ENCODE measurements around the gene TM9SF3.
"Not testable (repeated sequence)": the region's sequence is repeated elsewhere in the genome, so short reads cannot be mapped to it uniquely, and the experiment has no call there.

DNA sequence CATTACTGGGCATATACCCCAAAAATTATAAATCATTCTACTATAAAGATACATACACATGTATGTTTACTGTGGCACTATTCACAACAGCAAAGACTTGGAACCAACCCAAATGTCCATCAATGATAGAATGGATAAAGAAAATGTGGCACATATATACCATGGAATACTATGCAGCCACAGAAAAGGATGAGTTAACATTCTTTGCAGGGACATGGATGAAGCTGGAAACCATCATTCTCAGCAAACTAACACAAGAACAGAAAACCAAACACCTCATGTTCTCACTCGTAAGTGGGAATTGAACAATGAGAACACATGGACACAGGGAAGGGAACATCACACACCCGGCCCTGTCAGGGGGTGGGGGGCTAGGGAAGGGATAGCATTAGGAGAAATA lies 12.2 kb downstream of the TM9SF3 start:
- not testable (repeated sequence) for TF ChIP-seq EP300 (IDR thresholded peaks at IDR 0.05)
- TF ChIP-seq, protein P1, sequence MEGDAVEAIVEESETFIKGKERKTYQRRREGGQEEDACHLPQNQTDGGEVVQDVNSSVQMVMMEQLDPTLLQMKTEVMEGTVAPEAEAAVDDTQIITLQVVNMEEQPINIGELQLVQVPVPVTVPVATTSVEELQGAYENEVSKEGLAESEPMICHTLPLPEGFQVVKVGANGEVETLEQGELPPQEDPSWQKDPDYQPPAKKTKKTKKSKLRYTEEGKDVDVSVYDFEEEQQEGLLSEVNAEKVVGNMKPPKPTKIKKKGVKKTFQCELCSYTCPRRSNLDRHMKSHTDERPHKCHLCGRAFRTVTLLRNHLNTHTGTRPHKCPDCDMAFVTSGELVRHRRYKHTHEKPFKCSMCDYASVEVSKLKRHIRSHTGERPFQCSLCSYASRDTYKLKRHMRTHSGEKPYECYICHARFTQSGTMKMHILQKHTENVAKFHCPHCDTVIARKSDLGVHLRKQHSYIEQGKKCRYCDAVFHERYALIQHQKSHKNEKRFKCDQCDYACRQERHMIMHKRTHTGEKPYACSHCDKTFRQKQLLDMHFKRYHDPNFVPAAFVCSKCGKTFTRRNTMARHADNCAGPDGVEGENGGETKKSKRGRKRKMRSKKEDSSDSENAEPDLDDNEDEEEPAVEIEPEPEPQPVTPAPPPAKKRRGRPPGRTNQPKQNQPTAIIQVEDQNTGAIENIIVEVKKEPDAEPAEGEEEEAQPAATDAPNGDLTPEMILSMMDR (IDR thresholded peaks at IDR 0.05), result not testable (repeated sequence)

Measured in suprapubic skin (tissue), 3 donors.